Activated B cell treated with CpG ODN at 0.5 μM for 24 hours (primary cell): ENCODE data around the gene MAP3K19. TPM values are rescaled to one million over a fixed set of nuclear protein-coding genes. Genes with fewer than 3 reads are reported as not detected.

Experiments
- ATAC-seq: fragments of 200-7000 bp; cut with Tn5 transposase; one replicate; pipeline ENCODE4 v1.10.0; 2021; ENCODE audit warnings: low read depth, mild to moderate bottlenecking, moderate library complexity
- CTCF ChIA-PET: fragments of 350-600 bp; sonication (Branson Sonifier 250); formaldehyde crosslinking; loops from one replicate; lab custom pipeline; 2021; ENCODE audit warnings: antibody characterized with exemption; lab: Charles Lee
- POLR2A ChIA-PET: fragments of 350-600 bp; sonication (Branson Sonifier 250); formaldehyde crosslinking; loops from one replicate; lab custom pipeline; 2021; ENCODE audit warnings: antibody characterized with exemption; lab: Charles Lee
- DNase-seq: peaks from one replicate; pipeline ENCODE4 v3.0.0; 2022
- H3K27ac Mint-ChIP-seq: one replicate; pipeline ENCODE4 v1.8.0; 2020; ENCODE audit warnings: mixed read lengths
- H3K27me3 Mint-ChIP-seq: one replicate; pipeline ENCODE4 v1.8.0; 2021; ENCODE audit warnings: mixed read lengths
- H3K36me3 Mint-ChIP-seq: one replicate; pipeline ENCODE4 v1.8.0; 2021; ENCODE audit warnings: low read depth, mixed read lengths
- H3K4me1 Mint-ChIP-seq: one replicate; pipeline ENCODE4 v1.8.0; 2021; ENCODE audit warnings: mixed read lengths
- H3K4me3 Mint-ChIP-seq: one replicate; pipeline ENCODE4 v1.8.0; 2020; ENCODE audit warnings: mild to moderate bottlenecking, mixed read lengths
- H3K9me3 Mint-ChIP-seq: one replicate; pipeline ENCODE4 v1.8.0; 2020; ENCODE audit warnings: mixed read lengths
- CTCF ChIP-seq: fragments of 200-600 bp; IDR thresholded peaks from one replicate; pipeline ENCODE4 v1.8.0; 2022; ENCODE audit warnings: antibody characterized with exemption, mild to moderate bottlenecking
- intact Hi-C: fragments of 100-400 bp; cut with micrococcal nuclease; formaldehyde crosslinking; loops from one replicate; pipeline ENCODE4 v1.15.1; 2024
- total RNA-seq: library from RNA; stranded (reverse); gene quantifications from 2 replicates; pipeline ENCODE4 v1.2.3, GENCODE V29; 2022

The MAP3K19 gene
- total RNA-seq, 1 donor from 2014 or later = not detected

- no peak for TF ChIP-seq CTCF
- CTCF ChIA-PET = no interaction called here
- H3K36me3 Mint-ChIP-seq = peaks cover 66% of the 10 kb centered on the region
- no peaks in the 10 kb centered on the region for H3K9me3 Mint-ChIP-seq
- H3K27me3 Mint-ChIP-seq = no peaks in the 10 kb centered on the region
- H3K4me3 Mint-ChIP-seq = no peak overlapping the region
- H3K27ac Mint-ChIP-seq = no peak overlapping the region
- peaks cover 8% of the 10 kb centered on the region for H3K4me1 Mint-ChIP-seq
- ATAC-seq (no peak), DNase-seq (no peak)
- intact Hi-C loops = no loop called here
- POLR2A ChIA-PET = no interaction called here
Measured at GRCh38 chr2:134955744-134956143, 91.5 kb downstream of the MAP3K19 start.

GRCh38 chr2:134954065-134954464 lies 93.2 kb downstream of the MAP3K19 start:
- DNase-seq (no peak), ATAC-seq (no peak)
- H3K27ac Mint-ChIP-seq = no peak overlapping the region
- H3K36me3 Mint-ChIP-seq = peaks cover 80% of the 10 kb centered on the region
- ChIA-PET POLR2A (no interaction called here), CTCF (no interaction called here)
- H3K9me3 Mint-ChIP-seq = no peaks in the 10 kb centered on the region
- intact Hi-C loops = no loop called here
- no peak for TF ChIP-seq CTCF
- no peaks in the 10 kb centered on the region for H3K27me3 Mint-ChIP-seq
- peaks cover 18% of the 10 kb centered on the region for H3K4me1 Mint-ChIP-seq
- no peak overlapping the region for H3K4me3 Mint-ChIP-seq

GRCh38 chr2:134952608-134953007 lies 94.6 kb downstream of the MAP3K19 start:
- no peak for TF ChIP-seq CTCF
- Mint-ChIP-seq H3K27me3 (no peaks in the 10 kb centered on the region), H3K27ac (no peak overlapping the region), H3K9me3 (no peaks in the 10 kb centered on the region), H3K4me3 (no peak overlapping the region), H3K4me1 (peaks cover 18% of the 10 kb centered on the region), H3K36me3 (peaks cover 82% of the 10 kb centered on the region)
- ATAC-seq = no peak
- intact Hi-C loops = no loop called here
- ChIA-PET CTCF (no interaction called here), POLR2A (no interaction called here)
- DNase-seq = no peak

GRCh38 chr2:134950886-134951285 lies 96.4 kb downstream of the MAP3K19 start:
- Mint-ChIP-seq H3K4me3 (no peak overlapping the region), H3K27me3 (no peaks in the 10 kb centered on the region), H3K9me3 (no peaks in the 10 kb centered on the region), H3K36me3 (peaks cover 80% of the 10 kb centered on the region), H3K4me1 (peaks cover 18% of the 10 kb centered on the region), H3K27ac (no peak overlapping the region)
- ATAC-seq (no peak), DNase-seq (no peak)
- no peak for TF ChIP-seq CTCF
- ChIA-PET CTCF (interaction anchor here (1.5 kb wide), 1 partner anchor 759 kb away, joined by 4 read pairs; no protein-coding TSS in a partner anchor), POLR2A (interaction anchor here (0.6 to 1.0 kb wide), 2 partner anchors 33 to 737 kb away, joined by 4 read pairs; partner anchors contain the start of gene CCNT2)
- intact Hi-C loops = no loop called here

GRCh38 chr2:134949981-134950708 lies 97.1 kb downstream of the MAP3K19 start:
- Mint-ChIP-seq H3K27me3 (no peaks in the 10 kb centered on the region), H3K4me1 (peaks cover 23% of the 10 kb centered on the region), H3K9me3 (no peaks in the 10 kb centered on the region), H3K36me3 (peaks cover 85% of the 10 kb centered on the region), H3K4me3 (no peak overlapping the region), H3K27ac (peak overlapping the region; percentile 30)
- CTCF ChIA-PET = interaction anchor here (0.7 to 1.5 kb wide), 3 partner anchors 12 to 759 kb away, joined by 3 to 4 read pairs (median 3); no protein-coding TSS in a partner anchor
- no peak for DNase-seq
- POLR2A ChIA-PET = interaction anchor here (1.0 kb wide), 1 partner anchor 32 kb away, joined by 4 read pairs; the partner anchor contains the start of gene CCNT2
- no peak for ATAC-seq
- intact Hi-C loops = no loop called here
- no peak for TF ChIP-seq CTCF
